Stimulated activated CD8-positive, alpha-beta memory T cell treated with anti-CD3 and anti-CD28 coated beads, Interleukin-12 subunit alpha, Interleukin-12 subunit beta, amount 100 ng/mL, for 1 hour (primary cell): Measurements from ENCODE around the gene RSL1D1.
A peak's percentile ranks its signal among the peaks of the same experiment; 100 is the strongest.

Experiments
- DNase-seq: peaks from one replicate; pipeline ENCODE4 v3.0.0-alpha.2; 2020; ENCODE audit warnings: low read depth

RSL1D1 gene

DNA sequence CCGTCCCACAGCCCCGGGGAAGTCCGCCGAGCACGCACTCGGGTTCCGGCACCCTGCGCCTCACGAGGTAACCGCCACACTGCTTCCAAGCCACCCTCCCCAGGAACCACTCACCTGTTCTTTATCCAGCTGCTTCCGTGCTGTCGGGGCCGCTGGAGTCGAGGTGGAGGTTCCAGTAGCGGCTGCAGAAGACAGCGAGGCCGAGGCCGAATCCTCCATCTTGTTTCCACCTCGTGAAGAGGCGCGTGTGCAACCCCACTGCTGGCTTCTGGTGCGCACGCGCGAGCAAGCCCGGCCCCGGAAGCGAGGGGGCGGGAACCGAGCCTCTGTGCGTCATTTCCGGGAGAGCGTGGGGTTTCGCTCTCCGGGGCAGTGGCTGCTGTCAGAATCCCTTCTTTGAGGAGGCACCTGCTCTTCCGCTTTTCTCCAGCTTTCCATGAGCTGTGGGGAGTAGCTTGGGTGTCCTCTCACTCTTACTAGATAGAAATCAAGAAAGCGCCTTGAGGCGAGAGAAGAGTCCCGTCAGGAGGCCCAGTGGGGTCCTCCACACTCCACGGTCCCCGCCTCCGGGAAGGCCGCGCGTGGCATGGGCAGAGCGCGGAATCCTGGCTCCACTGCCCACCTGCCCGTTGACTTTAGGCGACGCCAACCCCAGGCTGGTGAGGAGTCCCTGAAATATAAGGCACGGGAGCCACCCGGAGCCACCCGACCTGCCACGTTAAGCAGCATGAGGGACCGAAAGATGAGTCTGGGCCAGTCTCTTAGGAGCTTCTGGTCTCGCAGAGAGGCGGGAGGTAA lies at the start of gene RSL1D1:
Gene RSL1D1, minus strand, starts transcription at position 249 of the 798 bp plus-strand sequence. Its CDS starts 30 bp downstream, at position 219.
- peak; percentile 87 for DNase-seq

DNA sequence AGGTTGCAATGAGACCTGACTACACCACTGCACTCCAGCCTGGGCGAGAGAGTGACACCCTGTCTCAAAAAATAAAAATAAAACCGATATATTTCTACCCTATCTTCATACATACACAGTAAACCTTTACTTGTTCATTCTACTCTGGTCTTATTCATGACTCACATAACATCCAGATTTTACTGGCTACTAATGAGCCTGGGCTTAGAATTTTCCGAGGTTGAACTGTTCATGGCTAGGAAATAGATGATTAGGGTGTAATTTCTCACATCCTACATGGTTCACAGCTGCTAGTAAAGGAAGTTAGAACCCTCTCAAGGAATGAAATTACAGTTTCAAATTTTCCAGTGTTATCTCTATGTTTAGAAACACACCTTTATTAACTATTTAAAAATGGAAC lies 49.7 kb upstream of the RSL1D1 start:
- DNase-seq = no peak

DNA sequence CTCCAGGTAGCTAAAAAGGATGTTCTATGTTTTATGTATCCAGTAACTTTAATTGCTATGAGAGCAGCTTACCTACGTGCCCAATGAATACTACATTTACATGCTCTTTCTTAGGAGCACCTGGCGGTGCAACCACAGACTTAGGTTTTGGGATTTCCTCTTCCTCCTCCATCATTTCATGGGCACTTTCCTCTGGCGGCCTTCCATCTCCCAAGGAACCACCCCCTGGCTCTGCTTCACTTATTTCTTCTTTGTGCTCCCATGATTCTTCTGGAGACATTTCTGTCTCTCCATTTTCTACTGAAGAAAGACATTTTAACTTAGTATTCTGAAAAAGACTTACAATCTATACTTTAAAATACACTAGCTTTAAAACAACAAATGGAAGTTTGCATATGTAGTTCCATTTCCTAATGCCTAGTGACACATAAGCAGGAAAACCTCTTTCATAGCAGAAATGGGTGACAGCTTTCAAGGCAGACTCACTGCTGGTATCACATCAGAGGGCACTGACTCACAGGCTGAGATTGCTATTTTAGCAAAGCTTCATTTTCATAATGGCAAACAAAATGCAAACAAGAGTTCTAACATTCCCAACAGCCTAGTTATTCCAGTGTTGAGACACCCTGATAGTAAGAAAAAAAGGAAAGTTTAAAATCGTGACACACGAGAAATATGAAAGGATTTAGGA lies 45.3 kb upstream of the RSL1D1 start:
- DNase-seq = no peak

DNA sequence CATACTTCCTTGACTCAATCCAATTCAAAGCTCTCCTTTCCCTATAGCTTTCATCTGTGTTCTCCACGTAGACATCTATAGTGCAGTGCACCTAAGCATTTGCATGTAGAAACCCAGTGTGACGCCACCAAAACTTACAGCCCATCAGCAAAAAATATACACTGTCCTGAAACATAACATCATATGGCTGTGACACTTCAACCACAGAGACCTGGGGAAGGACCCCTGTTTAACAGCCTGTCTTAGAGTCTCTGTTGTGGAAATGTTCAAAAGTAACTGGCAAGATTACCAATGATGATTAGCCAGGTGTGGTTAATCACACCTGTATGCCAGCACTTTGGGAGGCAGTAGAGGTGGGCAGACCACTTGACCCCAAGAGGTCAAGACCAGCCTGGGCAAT lies 42.2 kb upstream of the RSL1D1 start:
- DNase-seq = no peak

DNA sequence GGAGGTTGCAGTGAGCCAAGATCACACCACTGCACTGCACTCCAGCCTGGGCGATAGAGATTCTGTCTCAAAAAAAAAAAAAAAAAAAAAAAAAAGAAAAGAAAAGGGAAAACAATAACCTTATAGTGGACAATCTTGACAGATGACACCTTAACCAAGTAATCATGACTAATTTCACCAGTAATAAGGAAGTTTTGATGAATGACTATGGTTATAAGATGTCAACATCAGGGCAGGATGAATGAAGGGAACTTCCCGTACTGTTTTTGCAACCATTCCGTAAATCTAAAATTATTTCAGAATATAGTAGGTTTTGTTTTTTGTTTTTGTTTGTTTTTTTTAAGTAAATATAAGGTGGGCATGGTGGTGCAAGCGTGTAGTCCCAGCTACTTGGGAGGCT lies 41.4 kb upstream of the RSL1D1 start:
- no peak for DNase-seq

DNA sequence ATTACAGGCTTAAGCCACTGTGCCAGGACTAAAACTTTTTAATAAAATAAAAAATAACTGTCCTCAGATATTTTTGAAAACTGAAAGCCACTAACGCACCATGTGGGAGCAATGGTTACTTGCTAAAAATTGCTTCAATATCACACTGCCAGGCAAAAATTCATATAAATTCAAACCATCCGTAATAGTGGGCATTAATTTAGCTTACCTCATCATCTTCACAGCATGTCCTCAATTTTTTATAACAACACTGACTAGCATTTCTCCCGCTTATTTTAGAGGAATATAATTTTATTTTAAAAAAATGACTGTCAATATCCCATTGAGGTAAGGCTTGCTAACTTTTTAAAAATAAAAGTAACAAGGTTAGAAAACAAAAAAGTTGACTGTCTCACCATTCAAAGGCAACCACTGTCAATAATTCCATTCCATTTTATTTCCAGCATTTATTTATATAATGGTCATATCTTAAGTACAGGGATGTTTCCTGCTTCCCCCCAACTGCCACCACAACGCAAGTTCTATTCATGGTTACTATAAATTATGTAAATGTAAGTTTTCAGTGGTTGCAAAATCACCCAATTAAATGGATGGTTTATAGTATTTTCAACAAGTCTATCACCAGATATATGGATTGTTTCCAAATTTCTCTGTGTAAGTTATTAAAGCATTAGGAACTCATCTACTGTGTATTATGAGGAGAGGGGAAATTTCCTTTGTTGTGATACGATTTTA lies 39.1 kb upstream of the RSL1D1 start:
- no peak for DNase-seq

DNA sequence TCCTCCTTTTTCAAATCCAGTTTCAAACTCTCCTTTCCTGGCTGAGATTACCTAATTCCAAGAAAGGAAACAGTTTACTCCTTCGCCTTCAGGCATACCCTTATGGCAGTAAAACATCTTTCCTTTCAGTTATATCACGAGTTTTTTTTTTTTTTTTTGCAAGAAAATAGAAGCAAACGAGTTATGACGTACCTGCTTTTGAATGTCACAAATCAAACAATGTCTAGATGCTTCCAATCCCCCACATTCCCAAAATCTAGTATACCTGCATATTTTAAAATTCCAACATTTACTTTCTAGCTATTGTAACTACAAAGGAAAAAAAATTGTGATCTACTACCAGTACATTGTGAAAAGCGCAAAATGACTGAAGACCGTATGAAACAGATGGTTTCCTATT lies 35.5 kb upstream of the RSL1D1 start:
- DNase-seq = no peak

DNA sequence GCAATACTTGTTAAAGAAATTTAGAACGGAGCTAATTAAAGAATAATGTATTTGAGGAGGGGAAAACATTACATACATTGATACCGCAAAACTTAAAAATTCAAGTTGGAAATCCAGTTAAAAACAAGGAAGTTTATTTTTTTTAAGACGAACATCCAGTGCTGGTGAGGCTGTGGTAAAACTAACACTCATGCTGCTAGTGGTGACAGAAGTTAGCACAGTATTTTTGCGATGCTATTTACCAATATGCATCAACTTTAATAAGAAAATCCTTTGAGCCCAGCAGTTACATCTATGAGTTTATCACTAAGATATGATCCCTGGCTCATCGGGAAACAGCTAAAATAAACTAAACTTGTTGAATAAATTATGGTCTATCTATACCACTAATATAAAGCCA lies 32.7 kb upstream of the RSL1D1 start:
- no peak for DNase-seq

DNA sequence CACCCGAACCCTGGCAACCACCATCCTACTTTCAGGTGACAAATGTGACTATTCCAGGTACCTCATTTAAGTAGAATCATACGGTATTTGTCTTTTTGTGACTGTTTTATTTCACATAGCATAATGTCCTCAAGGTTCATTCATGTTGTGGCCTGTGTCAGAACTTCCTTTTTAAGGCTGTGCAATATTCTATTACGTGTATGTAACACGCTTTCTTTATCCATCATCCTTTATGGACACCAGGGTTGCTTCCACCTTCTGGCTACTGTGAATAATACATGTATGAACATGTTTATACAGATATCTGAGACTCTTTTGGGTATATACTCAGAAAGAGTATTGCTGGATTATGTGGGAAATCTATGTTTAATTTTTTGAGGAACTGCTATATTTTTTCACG lies 28.7 kb upstream of the RSL1D1 start:
- no peak for DNase-seq

DNA sequence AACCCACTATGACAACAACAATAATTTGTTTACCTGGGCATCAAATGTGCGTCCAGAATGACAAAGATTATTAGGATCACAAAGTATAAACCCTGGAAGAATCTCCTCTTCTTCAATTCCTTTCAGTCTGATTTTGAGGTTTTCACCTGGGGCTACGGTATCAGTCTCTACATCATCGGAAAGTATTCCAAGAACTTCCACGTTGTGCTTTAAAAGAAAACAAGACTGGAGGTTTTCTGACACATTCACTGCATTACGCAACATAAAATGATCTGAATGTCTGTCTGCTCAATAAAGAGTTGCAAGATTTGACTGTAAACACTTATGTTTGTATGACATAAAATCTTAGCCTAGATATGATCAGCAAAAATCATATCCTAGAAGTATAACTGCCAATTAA lies 26.0 kb upstream of the RSL1D1 start:
- no peak for DNase-seq

DNA sequence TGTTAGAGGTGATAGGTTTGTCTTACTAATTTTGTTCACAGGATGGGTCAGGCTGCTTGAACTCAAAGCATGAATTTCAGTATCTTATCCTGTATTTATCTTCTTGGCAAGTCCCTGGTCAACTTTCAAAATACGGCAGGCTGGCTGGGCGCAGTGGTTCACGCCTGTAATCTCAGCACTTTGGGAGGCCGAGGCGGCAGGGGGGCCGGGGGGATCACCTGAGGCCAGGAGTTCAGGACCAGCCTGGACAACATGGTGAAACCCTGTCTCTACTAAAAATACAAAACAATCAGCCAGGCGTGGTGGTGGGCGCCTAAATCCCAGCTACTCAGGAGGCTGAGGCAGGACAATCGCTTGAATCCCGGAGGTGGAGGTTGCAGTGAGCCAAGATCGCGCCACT lies 25.0 kb upstream of the RSL1D1 start:
- DNase-seq = no peak

DNA sequence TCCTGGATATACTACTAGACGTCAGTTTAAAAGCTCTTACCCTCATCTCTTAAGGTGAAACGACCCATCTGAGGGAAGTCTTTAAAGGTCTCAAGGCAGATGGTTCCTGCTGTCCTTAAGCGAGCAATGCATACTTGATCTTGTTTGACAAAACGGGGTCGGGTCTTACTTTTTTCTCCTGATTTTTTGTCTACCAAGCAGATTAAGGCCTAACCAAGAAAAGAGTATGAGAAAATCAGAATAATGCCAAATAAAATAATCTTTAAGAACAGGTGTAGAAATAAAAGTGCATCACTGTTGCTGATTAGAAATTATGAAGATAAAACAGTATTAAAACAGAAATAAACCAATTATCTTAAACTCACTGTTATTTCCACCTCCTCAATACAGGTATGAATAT lies 24.4 kb upstream of the RSL1D1 start:
- no peak for DNase-seq

DNA sequence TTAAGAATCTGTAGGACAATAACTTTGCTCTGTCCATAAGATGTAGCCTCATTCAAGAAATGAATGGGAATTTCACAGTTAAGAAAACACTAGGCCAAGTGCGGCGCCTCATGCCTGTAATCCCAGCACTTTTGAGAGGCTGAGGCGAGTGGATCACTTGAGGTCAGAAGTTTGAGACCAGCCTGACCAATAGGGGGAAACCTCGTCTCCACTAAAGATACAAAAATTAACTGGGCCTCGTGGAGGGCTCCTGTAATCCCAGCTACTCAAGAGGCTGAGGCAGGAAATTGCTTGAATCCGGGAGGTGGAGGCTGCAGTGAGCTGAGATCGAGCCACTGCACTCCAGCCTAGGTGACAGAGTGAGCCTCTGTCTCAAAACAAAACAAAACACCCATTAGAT lies 19.9 kb upstream of the RSL1D1 start:
- no peak for DNase-seq

DNA sequence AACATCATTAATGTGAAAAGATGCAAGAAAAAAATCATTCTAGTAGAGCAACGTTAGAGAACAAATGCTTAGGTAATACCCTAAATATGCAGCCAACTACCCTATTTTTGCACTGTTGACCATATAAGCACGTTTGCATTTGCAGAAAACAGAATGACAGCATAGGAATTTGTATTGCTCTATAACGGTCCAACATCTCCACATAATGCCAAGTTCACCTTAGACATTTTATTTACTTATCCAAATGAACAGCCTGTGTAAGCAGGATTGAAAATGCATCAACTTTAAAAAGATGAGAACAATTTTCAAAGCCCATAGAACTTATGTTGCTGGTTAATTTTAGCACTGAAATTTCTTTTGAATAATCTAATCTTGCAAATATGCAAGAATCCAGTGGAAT lies 19.1 kb upstream of the RSL1D1 start:
- no peak for DNase-seq

DNA sequence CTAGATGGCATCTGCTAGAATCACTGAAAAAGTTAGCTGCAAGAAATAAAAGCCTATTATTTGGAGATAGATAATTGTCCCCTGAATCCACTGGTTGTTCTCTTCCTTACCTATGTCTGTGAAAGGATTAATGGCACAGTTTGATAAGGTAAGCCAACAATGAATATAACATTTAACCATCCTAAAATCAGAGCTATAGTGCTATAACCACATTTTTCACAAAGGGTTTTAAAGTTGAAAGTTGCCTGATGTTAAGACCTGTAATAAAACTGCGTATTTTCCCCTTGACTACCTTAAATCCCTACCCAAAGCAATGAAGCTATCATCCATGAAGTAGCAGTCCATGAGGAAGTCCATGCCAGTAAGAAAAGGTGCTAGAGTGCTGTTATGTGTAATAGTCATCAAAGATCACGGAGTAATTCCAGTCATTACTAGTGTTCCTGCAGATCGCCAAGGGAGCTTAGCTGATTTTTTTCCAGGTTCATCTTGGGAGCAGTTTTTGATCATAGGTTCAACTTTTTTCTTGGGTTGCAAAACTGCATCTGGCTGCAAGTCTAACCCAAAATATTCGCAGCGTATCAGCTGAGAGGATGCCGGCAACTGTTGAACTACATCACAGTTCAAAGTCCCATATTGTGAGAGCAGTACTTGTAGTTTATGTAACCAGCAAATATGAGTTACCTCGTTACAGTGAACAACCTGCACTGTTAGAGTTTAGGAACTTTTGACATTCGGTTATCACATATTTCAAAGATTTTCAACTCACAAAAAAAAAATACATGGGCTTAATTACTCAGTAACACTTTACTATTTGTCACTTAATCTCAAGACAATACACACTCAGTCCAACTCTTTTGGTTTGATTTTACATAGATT lies 18.2 kb upstream of the RSL1D1 start:
- no peak for DNase-seq

DNA sequence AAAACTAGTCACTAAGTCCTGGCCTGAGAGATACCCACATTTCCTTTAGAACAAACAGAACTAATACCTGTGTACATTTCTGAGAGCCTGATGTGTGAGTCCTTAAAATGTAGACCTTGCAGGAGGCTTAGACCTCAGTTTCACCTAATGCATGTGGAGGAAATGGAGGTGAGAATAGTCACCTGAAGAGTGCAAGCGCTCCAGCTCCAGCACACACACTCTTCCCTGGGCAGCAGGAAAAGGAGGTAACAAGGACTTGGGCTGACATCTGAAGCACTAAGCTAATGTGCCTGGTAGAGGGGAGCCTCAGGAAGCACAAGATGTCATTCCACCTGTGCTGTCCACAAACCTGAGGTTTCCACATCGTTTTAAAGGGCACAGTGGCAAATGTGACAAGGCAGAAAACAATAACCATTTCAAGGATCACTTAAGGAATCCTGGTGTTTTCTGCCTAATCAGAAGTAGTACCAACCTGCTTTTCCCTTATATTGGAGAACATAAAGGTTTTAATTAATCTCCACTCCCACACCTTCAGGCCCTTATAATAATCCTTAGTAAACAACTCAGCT lies 17.2 kb upstream of the RSL1D1 start:
- DNase-seq = no peak

DNA sequence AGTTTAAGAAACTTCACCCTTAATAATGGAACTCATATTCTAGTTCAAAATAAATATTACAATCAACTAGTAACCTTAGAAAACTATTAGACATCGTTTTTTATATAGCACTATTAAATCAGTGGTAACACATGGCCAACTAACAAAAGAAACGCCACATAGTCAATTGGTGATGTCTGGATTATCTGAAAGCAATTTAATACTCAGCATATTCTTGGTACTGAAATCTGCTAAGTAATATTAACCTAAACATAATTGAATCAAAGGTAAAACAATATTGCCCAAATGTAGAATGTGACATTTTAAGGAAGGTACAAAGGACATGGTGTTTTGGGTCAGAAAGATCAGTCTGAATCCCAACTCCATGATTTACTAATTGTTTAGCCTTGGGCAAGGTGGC lies 11.1 kb upstream of the RSL1D1 start:
- DNase-seq = no peak

DNA sequence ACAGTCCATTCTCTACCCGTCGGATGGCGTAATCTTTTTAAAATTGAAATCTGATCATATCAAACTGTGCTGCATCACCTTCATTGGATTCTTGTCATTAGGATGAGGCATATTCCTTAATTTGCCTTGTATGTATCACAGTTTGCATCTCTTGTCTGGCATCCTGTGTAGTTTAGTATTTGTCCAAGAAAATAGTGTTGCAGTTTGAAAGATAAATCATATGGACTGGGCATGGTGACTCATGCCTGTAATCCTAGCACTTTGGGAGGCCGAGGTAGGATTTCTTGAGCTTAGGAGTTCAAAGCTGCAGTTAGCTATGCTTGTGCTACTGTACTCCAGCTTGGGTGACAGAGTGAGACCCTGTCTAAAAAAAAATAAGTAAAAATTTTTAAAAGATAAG lies 5.8 kb upstream of the RSL1D1 start:
- DNase-seq = no peak

DNA sequence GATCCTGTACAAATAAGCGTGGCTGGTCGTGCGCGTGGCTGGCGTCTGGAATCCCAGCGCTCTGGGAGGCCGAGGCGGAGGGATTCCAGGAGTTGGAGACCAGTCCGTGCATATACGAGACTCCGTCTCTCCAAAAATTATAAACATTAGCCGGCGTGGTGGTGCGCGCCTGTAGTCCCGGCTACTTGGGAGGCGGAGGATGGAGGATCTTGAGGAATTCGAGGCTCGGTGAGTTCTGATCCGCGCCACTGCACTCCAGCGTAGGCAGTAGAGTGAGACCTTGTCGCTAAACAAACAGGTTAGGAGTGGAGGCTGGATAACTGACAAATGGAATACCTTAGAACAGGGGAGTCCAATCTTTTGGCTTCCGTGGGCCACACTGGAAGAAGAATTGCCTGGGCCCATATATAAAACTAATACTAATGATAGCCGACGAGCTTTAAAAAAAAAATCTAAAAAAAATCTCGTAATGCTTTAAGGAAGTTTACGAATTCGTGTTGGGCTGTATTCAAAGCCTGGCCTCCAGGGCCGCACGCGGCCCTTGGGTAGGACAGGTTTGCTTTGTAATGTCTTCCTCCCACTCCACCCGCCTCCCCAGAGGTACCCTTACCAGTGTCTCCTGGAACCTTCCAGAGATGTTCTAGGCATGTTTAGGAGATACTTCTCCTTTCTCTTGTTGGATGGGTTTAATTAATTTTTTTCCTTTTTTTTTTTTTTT lies 909 bp upstream of the RSL1D1 start:
- DNase-seq = no peak

DNA sequence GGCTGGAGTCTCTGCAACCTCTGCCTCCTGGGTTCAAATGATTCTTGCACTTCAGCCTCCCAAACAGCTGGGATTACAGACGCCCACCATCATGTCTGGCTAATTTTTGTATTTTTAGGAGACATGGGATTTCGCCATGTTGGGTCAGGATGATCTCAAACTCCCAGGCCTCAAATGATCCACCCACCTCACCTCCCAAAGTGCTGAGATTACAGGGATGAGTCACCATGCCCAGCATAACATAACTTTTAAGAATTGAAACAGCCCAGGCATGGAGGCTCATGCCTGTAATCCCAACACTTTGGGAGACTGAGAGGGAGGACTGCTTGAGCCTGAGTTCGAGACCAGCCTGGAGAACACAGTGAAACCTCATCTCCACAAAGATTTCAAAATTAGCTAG lies 2.5 kb downstream of the RSL1D1 start:
- DNase-seq = no peak

DNA sequence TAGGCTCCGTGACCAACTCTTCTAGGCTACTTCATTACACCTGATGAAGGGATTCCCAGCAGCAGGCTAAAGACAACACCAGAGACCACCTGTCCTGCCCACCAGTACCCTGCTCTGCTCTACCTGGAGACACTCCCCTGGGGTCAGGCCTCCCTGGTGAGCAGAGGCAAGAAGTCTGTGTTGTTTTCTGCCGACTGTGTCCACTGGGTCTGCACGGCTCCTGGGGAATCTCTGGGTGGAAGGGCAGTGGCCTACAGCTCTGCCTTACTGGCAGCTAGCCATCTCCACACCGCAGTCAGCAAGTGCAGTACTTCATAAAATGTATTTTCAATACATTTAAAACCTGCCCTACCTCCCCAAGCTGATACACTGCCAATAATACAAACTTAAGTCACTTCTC lies 6.8 kb downstream of the RSL1D1 start:
- no peak for DNase-seq
